PC-9 (cell line): ENCODE data around the gene FEN1.

Source experiments
- EZH2 ChIP-seq: fragments of 200-600 bp; sonication (generic); IDR thresholded peaks from 2 replicates; pipeline ENCODE4 v1.8.0; 2017; ENCODE audit warnings: antibody characterized with exemption, low read depth
- TF ChIP-seq, protein P1 (sequence below): fragments of 200-600 bp; sonication (generic); conservative IDR thresholded peaks from 2 replicates; pipeline ENCODE4 v1.6.1; 2017; ENCODE audit warnings: mixed run types, antibody characterized with exemption, mild to moderate bottlenecking, moderate library complexity

GRCh38 chr11:61776561-61777075 lies 16.1 kb upstream of the FEN1 start:
- TF ChIP-seq, protein P1, sequence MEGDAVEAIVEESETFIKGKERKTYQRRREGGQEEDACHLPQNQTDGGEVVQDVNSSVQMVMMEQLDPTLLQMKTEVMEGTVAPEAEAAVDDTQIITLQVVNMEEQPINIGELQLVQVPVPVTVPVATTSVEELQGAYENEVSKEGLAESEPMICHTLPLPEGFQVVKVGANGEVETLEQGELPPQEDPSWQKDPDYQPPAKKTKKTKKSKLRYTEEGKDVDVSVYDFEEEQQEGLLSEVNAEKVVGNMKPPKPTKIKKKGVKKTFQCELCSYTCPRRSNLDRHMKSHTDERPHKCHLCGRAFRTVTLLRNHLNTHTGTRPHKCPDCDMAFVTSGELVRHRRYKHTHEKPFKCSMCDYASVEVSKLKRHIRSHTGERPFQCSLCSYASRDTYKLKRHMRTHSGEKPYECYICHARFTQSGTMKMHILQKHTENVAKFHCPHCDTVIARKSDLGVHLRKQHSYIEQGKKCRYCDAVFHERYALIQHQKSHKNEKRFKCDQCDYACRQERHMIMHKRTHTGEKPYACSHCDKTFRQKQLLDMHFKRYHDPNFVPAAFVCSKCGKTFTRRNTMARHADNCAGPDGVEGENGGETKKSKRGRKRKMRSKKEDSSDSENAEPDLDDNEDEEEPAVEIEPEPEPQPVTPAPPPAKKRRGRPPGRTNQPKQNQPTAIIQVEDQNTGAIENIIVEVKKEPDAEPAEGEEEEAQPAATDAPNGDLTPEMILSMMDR = peak; percentile 93
- TF ChIP-seq EZH2 = no peak
